PC-9 (cell line): ENCODE results near the gene NRXN2. TPM values are rescaled to one million over a fixed set of nuclear protein-coding genes. Genes with fewer than 3 reads are reported as not detected.

Experiments
- BruUV-seq: library from RNA; stranded (reverse); fragments of 400-500 nt; replicated peaks from 2 replicates; lab custom pipeline; 2021; lab: Mats Ljungman, UMichigan
- CTCF ChIA-PET: fragments of 300-600 bp; sonication (Branson Sonifier 250); formaldehyde crosslinking; loops from one replicate; lab custom pipeline; 2022; ENCODE audit warnings: antibody characterized with exemption; lab: Charles Lee
- POLR2A ChIA-PET: fragments of 300-600 bp; sonication (Branson Sonifier 250); formaldehyde crosslinking; loops from one replicate; lab custom pipeline; 2022; ENCODE audit warnings: antibody characterized with exemption; ENCODE audit not compliant: unreplicated experiment; lab: Charles Lee
- DNase-seq, 2 experiments: peaks; one replicate each; pipeline versions ENCODE4 v3.0.0 to v3.0.0-alpha.2; 2015 to 2022; ENCODE audit warnings: mixed read lengths in 1 of 2
- H2AFZ ChIP-seq: fragments of 200-600 bp; sonication (generic); 2 replicates; pipeline ENCODE4 v1.8.1; 2017; ENCODE audit warnings: antibody characterized with exemption
- H3F3A ChIP-seq: fragments of 200-600 bp; sonication (generic); 2 replicates; pipeline ENCODE4 v1.8.1; 2017; ENCODE audit warnings: antibody characterized with exemption, mild to moderate bottlenecking, low read depth; ENCODE audit not compliant: insufficient read depth
- H3K27ac ChIP-seq: fragments of 200-600 bp; sonication (generic); 2 replicates; pipeline ENCODE4 v1.6.1; 2016; ENCODE audit warnings: mixed run types
- H3K27me3 ChIP-seq: fragments of 200-600 bp; sonication (generic); 2 replicates; pipeline ENCODE4 v1.6.1; 2016; ENCODE audit warnings: low read depth, mixed run types; ENCODE audit not compliant: insufficient read depth
- H3K36me3 ChIP-seq: fragments of 200-600 bp; sonication (generic); 2 replicates; pipeline ENCODE4 v1.6.1; 2016; ENCODE audit warnings: low read depth, mixed run types
- H3K4me1 ChIP-seq: fragments of 200-600 bp; sonication (generic); replicated peaks from 2 replicates; pipeline ENCODE4 v1.6.1; 2016; ENCODE audit warnings: mixed run types; ENCODE audit not compliant: insufficient read depth
- H3K4me2 ChIP-seq: fragments of 200-600 bp; sonication (generic); 2 replicates; pipeline ENCODE4 v1.6.1; 2017; ENCODE audit warnings: mixed run types
- H3K4me3 ChIP-seq: fragments of 200-600 bp; sonication (generic); 2 replicates; pipeline ENCODE4 v1.6.1; 2016; ENCODE audit warnings: mixed run types
- H3K79me2 ChIP-seq: fragments of 200-600 bp; sonication (generic); 2 replicates; pipeline ENCODE4 v1.6.1; 2017; ENCODE audit warnings: low read depth, mixed run types
- H3K9me2 ChIP-seq: fragments of 200-600 bp; sonication (generic); 2 replicates; pipeline ENCODE4 v1.8.1; 2017; ENCODE audit warnings: mild to moderate bottlenecking; ENCODE audit not compliant: insufficient read depth
- H3K9me3 ChIP-seq: fragments of 200-600 bp; sonication (generic); 2 replicates; pipeline ENCODE4 v1.8.1; 2016; ENCODE audit warnings: low read depth; ENCODE audit not compliant: insufficient read depth
- H4K20me1 ChIP-seq: fragments of 200-600 bp; sonication (generic); 2 replicates; pipeline ENCODE4 v1.8.1; 2017; ENCODE audit not compliant: insufficient read depth
- EZH2 ChIP-seq: fragments of 200-600 bp; sonication (generic); IDR thresholded peaks from 2 replicates; pipeline ENCODE4 v1.8.0; 2017; ENCODE audit warnings: antibody characterized with exemption, low read depth
- intact Hi-C: fragments of 100-400 bp; cut with micrococcal nuclease; formaldehyde crosslinking; loops from one replicate; pipeline ENCODE4 v1.10.0; 2022; ENCODE audit not compliant: unreplicated experiment
- total RNA-seq: library from RNA; stranded (reverse); gene quantifications from 2 replicates; pipeline ENCODE4 v1.2.3, GENCODE V29; 2021
- TF ChIP-seq, protein P1 (sequence below): fragments of 200-600 bp; sonication (generic); conservative IDR thresholded peaks from 2 replicates; pipeline ENCODE4 v1.6.1; 2017; ENCODE audit warnings: mixed run types, antibody characterized with exemption, mild to moderate bottlenecking, moderate library complexity

The NRXN2 gene
- total RNA-seq, 1 experiment from 2014 or later, result not detected

GRCh38 chr11:64695548-64695947 lies 27.4 kb downstream of the NRXN2 start:
- no peaks in the 10 kb centered on the region for H3K9me2 ChIP-seq
- H3F3A ChIP-seq, result no peaks in the 10 kb centered on the region
- H3K4me1 ChIP-seq, result no peaks in the 10 kb centered on the region
- DNase-seq, result no peak
- H3K4me2 ChIP-seq, result no peak overlapping the region
- no peak overlapping the region for H3K27ac ChIP-seq
- H3K36me3 ChIP-seq, result no peaks in the 10 kb centered on the region
- no peak overlapping the region for H2AFZ ChIP-seq
- no peaks in the 10 kb centered on the region for H3K79me2 ChIP-seq
- no peaks in the 10 kb centered on the region for H4K20me1 ChIP-seq
- intact Hi-C loops, result no loop called here
- TF ChIP-seq EZH2, result no peak
- TF ChIP-seq, protein P1, sequence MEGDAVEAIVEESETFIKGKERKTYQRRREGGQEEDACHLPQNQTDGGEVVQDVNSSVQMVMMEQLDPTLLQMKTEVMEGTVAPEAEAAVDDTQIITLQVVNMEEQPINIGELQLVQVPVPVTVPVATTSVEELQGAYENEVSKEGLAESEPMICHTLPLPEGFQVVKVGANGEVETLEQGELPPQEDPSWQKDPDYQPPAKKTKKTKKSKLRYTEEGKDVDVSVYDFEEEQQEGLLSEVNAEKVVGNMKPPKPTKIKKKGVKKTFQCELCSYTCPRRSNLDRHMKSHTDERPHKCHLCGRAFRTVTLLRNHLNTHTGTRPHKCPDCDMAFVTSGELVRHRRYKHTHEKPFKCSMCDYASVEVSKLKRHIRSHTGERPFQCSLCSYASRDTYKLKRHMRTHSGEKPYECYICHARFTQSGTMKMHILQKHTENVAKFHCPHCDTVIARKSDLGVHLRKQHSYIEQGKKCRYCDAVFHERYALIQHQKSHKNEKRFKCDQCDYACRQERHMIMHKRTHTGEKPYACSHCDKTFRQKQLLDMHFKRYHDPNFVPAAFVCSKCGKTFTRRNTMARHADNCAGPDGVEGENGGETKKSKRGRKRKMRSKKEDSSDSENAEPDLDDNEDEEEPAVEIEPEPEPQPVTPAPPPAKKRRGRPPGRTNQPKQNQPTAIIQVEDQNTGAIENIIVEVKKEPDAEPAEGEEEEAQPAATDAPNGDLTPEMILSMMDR, result no peak
- no TSS peak for BruUV-seq
- peaks cover 96% of the 10 kb centered on the region for H3K27me3 ChIP-seq
- no peaks in the 10 kb centered on the region for H3K9me3 ChIP-seq
- H3K4me3 ChIP-seq, result no peak overlapping the region
- CTCF ChIA-PET, result no interaction called here
- POLR2A ChIA-PET, result no interaction called here

DNA sequence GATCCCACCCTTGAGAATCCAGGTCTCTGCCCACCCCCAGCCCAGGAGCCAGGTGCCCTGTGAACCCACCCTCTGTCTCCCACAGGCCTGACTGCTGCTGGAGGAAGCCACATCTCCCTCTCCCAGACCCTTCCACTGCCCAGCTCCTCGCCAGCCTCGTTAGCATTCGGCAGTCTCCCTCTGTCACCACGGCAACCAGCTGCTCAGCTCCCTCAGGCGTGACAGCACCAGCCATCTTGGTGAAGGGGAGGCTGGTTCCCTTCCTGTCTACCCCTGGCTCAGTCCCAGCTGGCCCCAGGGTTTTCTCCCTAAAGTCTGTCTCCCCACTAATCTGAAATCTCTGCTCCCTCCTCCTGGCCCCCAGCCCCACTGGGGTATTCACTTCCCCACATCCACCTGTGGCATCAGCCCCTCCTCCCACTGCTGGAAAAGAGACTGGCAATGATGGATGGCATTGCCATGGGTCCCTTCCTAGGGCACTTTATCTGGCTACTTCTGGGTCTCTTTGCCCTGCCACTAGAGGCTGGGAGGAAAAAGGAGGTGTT lies 28.1 kb downstream of the NRXN2 start:
- H2AFZ ChIP-seq, result no peak overlapping the region
- ChIA-PET CTCF (no interaction called here), POLR2A (no interaction called here)
- no peak overlapping the region for H3K4me2 ChIP-seq
- peaks cover 96% of the 10 kb centered on the region for H3K27me3 ChIP-seq
- H3K9me3 ChIP-seq, result no peaks in the 10 kb centered on the region
- no TSS peak for BruUV-seq
- no peaks in the 10 kb centered on the region for H3K9me2 ChIP-seq
- no peak overlapping the region for H3K27ac ChIP-seq
- H3K4me3 ChIP-seq, result no peak overlapping the region
- H3F3A ChIP-seq, result no peaks in the 10 kb centered on the region
- H3K4me1 ChIP-seq, result no peaks in the 10 kb centered on the region
- TF ChIP-seq, protein P1, result no peak
- no peak for TF ChIP-seq EZH2
- H4K20me1 ChIP-seq, result no peaks in the 10 kb centered on the region
- DNase-seq, result no peak
- H3K79me2 ChIP-seq, result no peaks in the 10 kb centered on the region
- H3K36me3 ChIP-seq, result no peaks in the 10 kb centered on the region
- intact Hi-C loops, result no loop called here

- no peaks in the 10 kb centered on the region for H3K9me3 ChIP-seq
- no peak overlapping the region for H2AFZ ChIP-seq
- no peak overlapping the region for H3K27ac ChIP-seq
- intact Hi-C loops, result no loop called here
- no peak overlapping the region for H3K4me2 ChIP-seq
- TF ChIP-seq, protein P1, result no peak
- TF ChIP-seq EZH2, result no peak
- no peaks in the 10 kb centered on the region for H4K20me1 ChIP-seq
- no peaks in the 10 kb centered on the region for H3K9me2 ChIP-seq
- ChIA-PET CTCF (no interaction called here), POLR2A (no interaction called here)
- no peak overlapping the region for H3K4me3 ChIP-seq
- H3K79me2 ChIP-seq, result no peaks in the 10 kb centered on the region
- no peaks in the 10 kb centered on the region for H3K36me3 ChIP-seq
- no peaks in the 10 kb centered on the region for H3K4me1 ChIP-seq
- BruUV-seq, result no TSS peak
- peaks cover 94% of the 10 kb centered on the region for H3K27me3 ChIP-seq
- H3F3A ChIP-seq, result no peaks in the 10 kb centered on the region
- DNase-seq, result no peak
Observed at GRCh38 chr11:64694026-64694755, 28.8 kb downstream of the NRXN2 start.
